ENCODE results near the gene GPR153. TPM values are rescaled to one million over a fixed set of nuclear protein-coding genes. Genes with fewer than 3 reads are reported as not detected.

GPR153 gene
- total and polyA plus RNA-seq, 2 of the 13 experiments (the other 11 are each of a cell fraction or from before 2014, with no cell fraction given), result 0.22 to 0.31 TPM

DNA sequence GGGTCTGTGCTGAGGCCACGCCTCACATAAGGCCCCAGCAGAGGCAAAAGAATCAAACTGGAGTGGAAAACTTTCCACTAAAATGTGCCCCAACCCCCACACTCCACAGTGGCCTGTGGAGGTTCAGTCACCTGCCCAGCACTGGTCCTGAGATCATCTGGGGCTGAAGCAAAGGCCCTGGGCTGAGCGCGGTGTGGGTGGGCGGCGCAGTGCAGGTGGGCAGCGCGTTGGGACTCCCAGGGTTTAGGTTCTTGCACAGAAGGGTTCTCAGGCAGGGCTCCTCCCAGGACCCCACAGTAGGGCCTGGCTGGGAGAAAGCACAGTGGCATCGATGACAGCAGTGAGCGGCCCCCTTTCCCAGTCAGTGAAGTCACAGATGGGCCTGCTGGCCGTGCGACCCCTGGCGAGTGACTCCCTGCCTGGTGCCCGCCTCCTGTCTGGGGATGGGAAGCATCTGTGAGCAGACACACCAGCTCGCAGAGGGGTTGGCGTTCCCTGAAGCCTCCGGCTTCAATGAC, 13.8 kb upstream of the GPR153 start:
- no peaks in the 10 kb centered on the region for H4K20me1 ChIP-seq (ENCODE audit: insufficient read depth, low read length)
- in situ Hi-C loops (cut with HindIII; ENCODE audit: extremely low pct_ligation_motif_present, low pct_unique_long_range_greater_than_20kb) (no loop called here), intact Hi-C loops (cut with micrococcal nuclease; ENCODE audit: unreplicated experiment) (no loop called here)
- no peaks in the 10 kb centered on the region for H3K4me1 ChIP-seq (ENCODE audit: insufficient read depth, low read length)
- H3K4me2 ChIP-seq (ENCODE audit: low read depth, low read length), result no peak overlapping the region
- no peak for TF ChIP-seq ZNF589 (CRISPR knock-in tag; conservative IDR thresholded peaks at IDR 0.05)
- TF ChIP-seq ZNF773 (CRISPR knock-in tag; IDR thresholded peaks at IDR 0.05; ENCODE audit: borderline replicate concordance), result no peak
- TF ChIP-seq ZNF770 (CRISPR knock-in tag; IDR thresholded peaks at IDR 0.05), result no peak
- no peak for TF ChIP-seq ZNF615 (CRISPR knock-in tag; IDR thresholded peaks at IDR 0.05; ENCODE audit: borderline replicate concordance)
- TF ChIP-seq, protein P1, sequence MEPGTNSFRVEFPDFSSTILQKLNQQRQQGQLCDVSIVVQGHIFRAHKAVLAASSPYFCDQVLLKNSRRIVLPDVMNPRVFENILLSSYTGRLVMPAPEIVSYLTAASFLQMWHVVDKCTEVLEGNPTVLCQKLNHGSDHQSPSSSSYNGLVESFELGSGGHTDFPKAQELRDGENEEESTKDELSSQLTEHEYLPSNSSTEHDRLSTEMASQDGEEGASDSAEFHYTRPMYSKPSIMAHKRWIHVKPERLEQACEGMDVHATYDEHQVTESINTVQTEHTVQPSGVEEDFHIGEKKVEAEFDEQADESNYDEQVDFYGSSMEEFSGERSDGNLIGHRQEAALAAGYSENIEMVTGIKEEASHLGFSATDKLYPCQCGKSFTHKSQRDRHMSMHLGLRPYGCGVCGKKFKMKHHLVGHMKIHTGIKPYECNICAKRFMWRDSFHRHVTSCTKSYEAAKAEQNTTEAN (CRISPR knock-in tag; conservative IDR thresholded peaks at IDR 0.05), result no peak
- peaks cover 1 to 6% of the 10 kb centered on the region in 2 experiments; a peak in 2 of 5 replicates for H3K36me3 ChIP-seq (replicated peaks in 1 of 2; ENCODE audit: control insufficient read depth in 1 of 2, insufficient read depth in 2 of 2, low read length in 2 of 2)
- H3K79me2 ChIP-seq (ENCODE audit: insufficient read depth, low read length), result no peaks in the 10 kb centered on the region
- 100% methylated on average over 7 of the region's 16 CpGs for WGBS (ENCODE audit: low lambda C conversion rate)
- no TSS peak for BruUV-seq (replicated peaks)
- POLR2A ChIA-PET, result no interaction called here
- CTCF ChIA-PET (ENCODE audit: low intra/inter-chr PET ratio, low total read pairs), result no interaction called here
- no peak for DNase-seq (ENCODE audit: low spot score)
- H3K9me3 ChIP-seq (ENCODE audit: low read length), result no peaks in the 10 kb centered on the region
- no peak for ATAC-seq
- H3K27me3 ChIP-seq (ENCODE audit: control insufficient read depth in 1 of 2, insufficient read depth in 2 of 2, low read length in 2 of 2), result no peaks in the 10 kb centered on the region
- H2AFZ ChIP-seq (ENCODE audit: low read length), result no peak overlapping the region
- no peak overlapping the region for H3K4me3 ChIP-seq (replicated peaks in 1 of 3; ENCODE audit: insufficient read depth in 1 of 3, low read depth in 2 of 3, low read length in 3 of 3)
- H3K9ac ChIP-seq (ENCODE audit: insufficient read depth, low read depth, low read length), result no peak overlapping the region
- no peak for FAIRE-seq
- H3K27ac ChIP-seq (ENCODE audit: extremely low read length, insufficient read depth, low read length), result no peak overlapping the region

Measured in HepG2 (cell line).